DND-41 (cell line): Measurements from ENCODE around the gene VPS4B.

Source experiments
- ATAC-seq: fragments of 200-7000 bp; cut with Tn5 transposase; 3 replicates; pipeline ENCODE4 v1.9.1; 2021; ENCODE audit warnings: low read depth; ENCODE audit not compliant: insufficient read depth
- DNase-seq: peaks from one replicate; pipeline ENCODE4 v3.0.0-alpha.2; 2020
- H2AFZ ChIP-seq: 2 replicates; pipeline ENCODE4 v1.6.0; 2012; ENCODE audit warnings: low read depth, low read length
- H3K27ac ChIP-seq: 2 replicates; pipeline ENCODE4 v1.5.1; 2012; ENCODE audit warnings: low read length, inconsistent platforms
- H3K27me3 ChIP-seq: fragments of 200-600 bp; sonication (generic); 2 replicates; pipeline ENCODE4 v1.6.0; 2012; ENCODE audit warnings: low read length, mild to moderate bottlenecking, inconsistent platforms; ENCODE audit not compliant: insufficient read depth, poor library complexity
- H3K36me3 ChIP-seq: 2 replicates; pipeline ENCODE4 v1.5.1; 2012; ENCODE audit warnings: low read length, inconsistent platforms; ENCODE audit not compliant: insufficient read depth
- H3K4me1 ChIP-seq: 2 replicates; pipeline ENCODE4 v1.5.1; 2012; ENCODE audit warnings: mild to moderate bottlenecking, low read length; ENCODE audit not compliant: insufficient read depth
- H3K4me2 ChIP-seq: 2 replicates; pipeline ENCODE4 v1.6.0; 2012; ENCODE audit warnings: mild to moderate bottlenecking, moderate library complexity, low read length, inconsistent platforms; ENCODE audit not compliant: insufficient read depth
- H3K4me3 ChIP-seq, 2 experiments: fragments of 200-600 bp in 1 of 2; shearing (Covaris generic) in 1 of 2; 2 replicates each; pipeline ENCODE4 v1.5.1; 2012 to 2016; ENCODE audit warnings: inconsistent platforms in 2 of 2, low read length in 2 of 2, mild to moderate bottlenecking in 2 of 2, low read depth in 1 of 2, moderate library complexity in 1 of 2
- H3K79me2 ChIP-seq: 2 replicates; pipeline ENCODE4 v1.6.0; 2012; ENCODE audit warnings: low read length, inconsistent platforms; ENCODE audit not compliant: insufficient read depth
- H3K9ac ChIP-seq: 2 replicates; pipeline ENCODE4 v1.6.0; 2012; ENCODE audit warnings: low read depth, mild to moderate bottlenecking, inconsistent platforms, low read length, moderate library complexity
- H3K9me3 ChIP-seq: 2 replicates; pipeline ENCODE4 v1.5.1; 2012; ENCODE audit warnings: low read length, moderate library complexity, mild to moderate bottlenecking, inconsistent platforms; ENCODE audit not compliant: insufficient read depth, severe bottlenecking
- H4K20me1 ChIP-seq: 2 replicates; pipeline ENCODE4 v1.6.0; 2012; ENCODE audit warnings: low read length; ENCODE audit not compliant: insufficient read depth
- EZH2 ChIP-seq: IDR thresholded peaks from 3 replicates; pipeline ENCODE4 v1.6.1; 2012; ENCODE audit warnings: borderline replicate concordance, low read depth, mild to moderate bottlenecking, moderate library complexity, low read length, inconsistent platforms; ENCODE audit not compliant: severe bottlenecking
- TF ChIP-seq, protein P1 (sequence below): IDR thresholded peaks from 2 replicates; pipeline ENCODE4 v1.5.1; 2012; ENCODE audit warnings: borderline replicate concordance, low read length, moderate library complexity, mild to moderate bottlenecking; ENCODE audit not compliant: poor library complexity, severe bottlenecking; ENCODE audit errors: extremely low read depth

The VPS4B gene

DNA sequence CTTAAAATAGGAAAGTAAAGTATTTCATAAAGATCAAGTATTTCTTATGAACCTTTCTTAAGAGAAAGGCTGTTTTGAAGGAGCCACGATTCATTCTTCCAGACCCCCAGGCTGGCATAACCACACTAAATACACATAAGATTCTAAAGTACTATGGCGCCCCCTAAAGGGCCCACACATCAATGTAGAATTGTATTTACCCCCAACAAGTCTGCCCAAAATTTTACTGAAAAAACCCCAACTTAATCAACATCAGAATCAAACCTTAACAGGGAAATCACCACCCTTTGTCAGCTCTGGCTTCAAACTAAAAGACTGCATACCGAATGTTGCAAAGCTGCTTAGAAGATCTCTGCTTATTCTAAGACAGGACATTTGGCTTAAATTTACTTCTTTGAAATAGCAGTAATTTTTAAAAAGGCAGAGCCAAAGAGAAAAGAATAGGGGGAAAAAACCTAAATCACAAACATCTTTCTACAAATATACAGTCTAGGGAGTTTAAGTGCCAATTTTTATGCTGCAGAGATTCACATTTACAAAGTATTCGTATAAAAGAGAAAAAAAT, 82.3 kb downstream of the VPS4B start:
- no peak overlapping the region for H3K4me2 ChIP-seq
- H4K20me1 ChIP-seq, result no peaks in the 10 kb centered on the region; the same call in 1 of the 2 replicates
- TF ChIP-seq, protein P1, sequence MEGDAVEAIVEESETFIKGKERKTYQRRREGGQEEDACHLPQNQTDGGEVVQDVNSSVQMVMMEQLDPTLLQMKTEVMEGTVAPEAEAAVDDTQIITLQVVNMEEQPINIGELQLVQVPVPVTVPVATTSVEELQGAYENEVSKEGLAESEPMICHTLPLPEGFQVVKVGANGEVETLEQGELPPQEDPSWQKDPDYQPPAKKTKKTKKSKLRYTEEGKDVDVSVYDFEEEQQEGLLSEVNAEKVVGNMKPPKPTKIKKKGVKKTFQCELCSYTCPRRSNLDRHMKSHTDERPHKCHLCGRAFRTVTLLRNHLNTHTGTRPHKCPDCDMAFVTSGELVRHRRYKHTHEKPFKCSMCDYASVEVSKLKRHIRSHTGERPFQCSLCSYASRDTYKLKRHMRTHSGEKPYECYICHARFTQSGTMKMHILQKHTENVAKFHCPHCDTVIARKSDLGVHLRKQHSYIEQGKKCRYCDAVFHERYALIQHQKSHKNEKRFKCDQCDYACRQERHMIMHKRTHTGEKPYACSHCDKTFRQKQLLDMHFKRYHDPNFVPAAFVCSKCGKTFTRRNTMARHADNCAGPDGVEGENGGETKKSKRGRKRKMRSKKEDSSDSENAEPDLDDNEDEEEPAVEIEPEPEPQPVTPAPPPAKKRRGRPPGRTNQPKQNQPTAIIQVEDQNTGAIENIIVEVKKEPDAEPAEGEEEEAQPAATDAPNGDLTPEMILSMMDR, result peak; percentile 71
- no peak for TF ChIP-seq EZH2
- no peaks in the 10 kb centered on the region for H3K79me2 ChIP-seq
- no peak overlapping the region for H3K27ac ChIP-seq
- H3K4me1 ChIP-seq, result no peaks in the 10 kb centered on the region
- no peak overlapping the region for H3K9ac ChIP-seq
- H3K4me3 ChIP-seq, result no peak overlapping the region
- H3K27me3 ChIP-seq, result no peaks in the 10 kb centered on the region
- ATAC-seq, result peak; percentile 89
- peak; percentile 55 for DNase-seq
- no peaks in the 10 kb centered on the region for H3K9me3 ChIP-seq
- no peak overlapping the region for H2AFZ ChIP-seq
- peaks cover 74% of the 10 kb centered on the region for H3K36me3 ChIP-seq
